CD4-positive, alpha-beta T cell treated with Interleukin-15 for 1 hour (primary cell): ENCODE measurements around the gene EMILIN2.
"Not testable (repeated sequence)": the region's sequence is repeated elsewhere in the genome, so short reads cannot be mapped to it uniquely, and the experiment has no call there.

ENCODE experiments used
- DNase-seq: peaks from one replicate; pipeline ENCODE4 v3.0.0-alpha.2; 2020

The EMILIN2 gene

GRCh38 chr18:2902327-2902726 is 55.5 kb downstream of the EMILIN2 start:
- no peak for DNase-seq

GRCh38 chr18:2903006-2903405 is 56.2 kb downstream of the EMILIN2 start:
- DNase-seq: no peak

DNA sequence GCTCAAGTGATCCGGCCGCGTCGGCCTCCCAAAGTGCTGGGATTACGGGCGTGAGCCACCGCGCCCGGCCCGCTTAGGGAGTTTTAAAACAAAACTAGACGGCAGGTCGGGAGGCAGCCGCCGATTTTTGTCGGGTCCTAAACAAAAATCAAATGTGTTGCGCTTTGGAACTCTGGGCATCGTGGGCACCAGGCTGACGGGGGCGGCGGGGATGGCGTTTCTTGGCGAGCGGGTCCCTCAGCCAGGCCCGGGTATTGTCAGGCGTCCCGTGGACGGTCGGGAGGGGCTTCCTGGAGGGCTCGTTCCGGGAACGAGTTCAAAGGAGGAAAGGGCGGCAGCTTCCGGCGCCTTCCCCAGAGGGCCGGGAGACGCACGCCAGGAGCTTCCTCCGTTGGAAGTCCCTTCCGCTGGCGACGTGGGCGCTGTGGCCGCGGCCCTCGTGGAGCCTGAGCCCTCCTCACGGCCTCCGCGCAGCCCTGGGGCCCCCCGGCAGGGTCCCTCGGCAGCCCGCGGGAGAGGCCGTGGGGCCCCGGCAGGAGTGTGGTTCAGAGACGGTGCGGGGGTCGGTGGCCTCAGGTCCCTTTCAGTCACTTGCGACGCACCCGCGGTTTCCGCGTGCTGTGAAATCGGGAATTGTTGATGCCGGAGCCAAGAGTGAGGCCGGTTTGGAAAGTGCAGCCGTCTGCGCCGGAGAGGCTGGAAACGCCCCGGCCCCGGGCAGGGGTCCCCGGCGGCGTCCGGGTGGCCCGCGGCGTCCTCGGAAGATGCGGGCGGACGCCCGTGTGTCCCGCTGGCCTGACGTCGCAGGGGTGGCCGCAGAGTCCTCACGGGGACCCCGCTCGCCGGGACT is 59.3 kb downstream of the EMILIN2 start:
- peak; percentile 56 for DNase-seq

DNA sequence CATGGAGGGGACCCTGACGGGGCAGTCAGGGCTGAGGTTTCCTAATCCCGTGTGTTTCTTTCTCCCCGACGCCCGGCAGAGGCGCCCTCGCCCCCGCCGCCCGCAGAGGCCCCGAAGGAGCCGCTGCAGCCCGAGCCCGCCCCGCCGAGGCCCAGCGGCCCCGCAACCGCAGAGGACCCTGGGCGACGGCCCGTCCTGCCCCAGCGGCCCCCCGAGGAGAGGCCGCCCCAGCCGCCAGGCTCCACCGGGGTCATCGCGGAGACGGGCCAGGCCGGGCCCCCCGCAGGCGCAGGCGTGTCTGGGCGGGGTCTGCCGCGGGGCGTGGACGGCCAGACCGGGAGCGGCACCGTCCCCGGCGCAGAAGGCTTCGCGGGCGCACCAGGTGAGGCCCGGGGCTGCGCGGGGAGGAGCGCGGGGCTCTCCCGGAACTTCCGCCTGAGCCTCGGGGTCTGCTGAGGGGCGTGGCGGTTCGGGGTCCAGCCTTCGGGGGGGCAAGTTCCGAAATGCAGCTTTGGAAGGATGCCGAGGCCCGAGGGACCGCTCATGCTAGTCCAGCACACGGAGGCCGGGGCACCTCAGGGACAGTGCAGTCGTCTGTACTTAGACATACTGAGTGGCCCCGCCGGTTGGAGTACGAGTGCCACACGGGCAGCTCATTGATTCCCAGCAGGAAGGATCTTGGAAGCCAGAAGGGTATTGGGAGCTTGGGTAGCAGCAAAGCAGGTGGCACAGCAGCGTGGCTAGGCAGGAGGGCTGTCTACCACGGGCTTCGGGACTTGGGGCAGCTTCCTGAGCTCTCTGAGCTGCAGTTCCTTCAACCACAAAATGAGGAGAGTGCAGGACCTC is 60.1 kb downstream of the EMILIN2 start:
- no peak for DNase-seq

DNA sequence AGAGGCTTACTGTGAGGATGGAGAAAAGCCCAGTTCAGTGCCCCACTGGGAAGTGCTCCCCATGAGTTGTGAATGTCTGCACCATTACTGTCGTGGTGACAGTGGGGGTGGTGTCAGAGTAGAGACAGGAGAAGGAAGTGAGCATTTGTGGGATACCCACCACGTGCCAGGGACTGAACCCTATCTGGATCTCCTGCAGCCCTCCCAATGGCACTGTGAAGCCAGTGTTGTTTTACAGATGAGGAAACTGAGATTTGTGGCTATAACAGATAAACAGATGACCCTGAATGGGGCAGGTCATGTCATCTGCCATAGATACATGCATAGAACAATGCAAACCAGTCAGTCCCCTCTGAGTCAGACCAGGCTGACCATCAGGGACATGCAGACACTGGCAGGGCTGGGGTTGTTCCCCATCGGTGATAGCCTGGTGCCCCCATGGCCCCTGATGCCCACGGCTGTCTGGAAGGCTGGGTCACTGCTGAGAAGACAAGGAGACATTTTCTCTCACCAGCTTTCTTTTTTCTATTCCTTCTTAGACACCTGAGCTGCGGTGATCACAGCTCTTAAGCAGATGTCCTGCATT is 60.8 kb downstream of the EMILIN2 start:
- no peak for DNase-seq

DNA sequence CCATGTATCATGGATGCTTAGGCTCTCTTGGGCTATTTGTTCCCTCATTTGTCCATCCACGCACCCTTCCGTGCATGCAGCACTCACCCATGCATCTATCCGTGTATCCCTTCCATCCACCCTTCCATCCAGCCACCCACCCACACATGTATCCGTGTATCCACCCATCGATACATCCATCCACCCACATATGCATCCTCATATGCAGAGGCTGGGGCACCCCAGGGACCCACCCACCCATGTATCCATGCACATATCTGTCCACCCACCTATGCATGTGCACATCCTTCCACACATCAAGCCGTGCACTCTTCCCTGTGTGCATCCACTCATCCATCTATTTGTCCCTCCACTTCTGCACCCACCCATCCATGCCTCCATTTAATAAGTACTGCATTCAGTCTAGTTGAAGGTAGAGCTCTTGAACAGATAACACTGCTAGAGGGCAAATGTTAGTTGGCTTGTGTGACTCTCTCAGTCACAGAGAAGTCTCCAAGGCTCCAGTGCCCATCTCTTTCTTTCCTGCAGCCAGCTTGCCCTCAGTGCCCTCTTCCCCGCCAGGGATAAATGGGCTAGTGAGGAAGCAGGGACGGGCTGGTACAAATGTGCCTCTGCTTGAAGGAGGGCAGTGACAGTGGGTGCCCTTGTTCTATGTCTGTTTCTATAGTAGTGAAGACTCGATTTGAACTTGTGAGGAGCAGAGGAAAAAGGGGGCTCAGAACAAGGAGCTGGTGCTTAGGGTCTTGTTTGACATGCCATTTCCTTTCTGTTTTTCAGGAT is 61.5 kb downstream of the EMILIN2 start:
- no peak for DNase-seq

GRCh38 chr18:2908946-2909335 is 62.1 kb downstream of the EMILIN2 start:
- DNase-seq: no peak

- no peak for DNase-seq
These were observed 62.8 kb downstream of the EMILIN2 start for GRCh38 chr18:2909431-2910140.

DNA sequence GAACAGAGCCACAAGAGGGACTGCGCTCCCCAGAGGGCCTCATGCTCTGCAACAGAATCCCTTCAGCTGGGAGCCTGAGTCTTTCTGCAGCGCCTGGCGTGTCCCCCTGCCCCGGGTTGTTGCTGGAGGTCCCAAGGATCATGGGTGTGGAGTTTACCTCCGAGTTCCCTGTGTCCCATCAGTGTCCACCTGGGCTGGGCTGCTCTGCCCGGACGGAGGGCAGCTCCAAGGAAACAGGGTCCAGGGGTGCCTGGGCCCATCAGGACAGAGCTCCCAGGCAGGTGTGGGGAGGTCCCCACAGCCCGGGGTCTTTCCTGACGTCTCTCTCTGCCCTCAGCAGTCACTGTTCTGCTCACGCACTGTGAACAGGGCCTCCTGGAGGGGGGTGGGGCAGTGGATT is 63.5 kb downstream of the EMILIN2 start:
- no peak for DNase-seq

- no peak for DNase-seq
These were observed 64.1 kb downstream of the EMILIN2 start for GRCh38 chr18:2910751-2911425.

DNA sequence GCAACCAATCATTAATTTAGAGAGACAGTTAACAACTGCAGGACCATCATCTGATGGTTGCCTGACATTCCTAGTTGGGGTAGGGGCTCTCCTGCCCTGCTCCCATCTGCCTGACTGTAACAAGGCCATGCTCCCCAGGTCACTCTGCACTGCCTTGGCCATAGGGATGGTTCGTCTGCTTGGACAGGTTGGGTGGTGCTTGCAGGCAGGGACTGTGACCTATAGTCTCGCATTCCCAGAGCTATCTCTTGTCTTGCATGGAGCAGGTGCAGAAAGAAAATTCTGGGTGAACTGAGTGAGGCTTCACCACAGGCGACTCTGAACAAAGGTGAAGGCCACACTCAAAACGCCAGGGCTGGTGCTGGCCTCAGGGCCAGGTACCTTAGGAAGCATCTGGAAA is 64.7 kb downstream of the EMILIN2 start:
- no peak for DNase-seq

- DNase-seq: no peak
These were observed 65.8 kb downstream of the EMILIN2 start for GRCh38 chr18:2912357-2913299.

- no peak for DNase-seq
These were observed 66.7 kb downstream of the EMILIN2 start for GRCh38 chr18:2913398-2914005.

DNA sequence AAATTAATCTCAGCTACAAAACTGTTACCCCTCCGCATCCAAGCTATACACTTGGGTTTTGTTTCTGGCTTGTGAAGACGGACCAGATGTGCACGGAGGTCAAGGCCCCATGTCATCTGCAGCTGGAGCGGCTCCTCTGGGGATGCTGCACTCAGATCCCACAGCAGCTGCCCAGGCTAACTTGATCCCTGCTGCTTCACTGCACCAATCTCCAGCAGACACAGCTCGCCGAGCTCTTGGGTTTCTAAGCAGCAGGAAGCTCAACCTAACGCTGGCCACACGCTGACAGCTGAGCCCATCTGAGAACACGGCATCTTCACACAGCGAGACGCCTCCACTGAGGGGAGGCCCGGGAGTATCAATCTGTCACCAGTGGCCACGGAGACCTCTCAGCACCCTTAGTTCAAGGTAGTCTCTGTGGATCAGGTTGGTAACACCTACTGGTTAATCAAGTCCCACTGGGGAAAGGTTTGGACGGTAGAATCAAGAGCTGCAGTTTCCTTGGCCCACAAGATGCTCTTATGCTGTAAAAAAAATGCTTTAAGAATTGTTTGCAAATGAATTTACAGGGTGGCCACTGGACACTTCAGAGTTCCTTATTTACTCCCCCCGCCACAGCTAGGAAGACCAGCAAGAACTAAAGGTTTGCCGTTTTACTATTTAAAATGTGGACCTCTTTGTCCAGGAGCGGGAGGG is 67.5 kb downstream of the EMILIN2 start:
- no peak for DNase-seq

- DNase-seq: no peak
These were observed 68.1 kb downstream of the EMILIN2 start for GRCh38 chr18:2914881-2915240.

GRCh38 chr18:2915486-2915885 is 68.7 kb downstream of the EMILIN2 start:
- not testable (repeated sequence) for DNase-seq

- no peak for DNase-seq
These were observed 69.4 kb downstream of the EMILIN2 start for GRCh38 chr18:2916184-2916583.

GRCh38 chr18:2917259-2918047 is 70.6 kb downstream of the EMILIN2 start:
- no peak for DNase-seq
